Right renal pelvis (tissue), 4 donors: ENCODE measurements around the gene FERMT2. TPM values are rescaled to one million over a fixed set of nuclear protein-coding genes. Genes with fewer than 3 reads are reported as not detected.
"Not testable (repeated sequence)": the region's sequence is repeated elsewhere in the genome, so short reads cannot be mapped to it uniquely, and the experiment has no call there.

ENCODE experiments used
- DNase-seq, 4 donors: peaks; one replicate each; pipeline ENCODE4 v3.0.0-alpha.2; 2013; ENCODE audit warnings: low read depth in 4 of 4, low spot score in 3 of 4, missing footprints in 1 of 4
- polyA plus RNA-seq, 4 donors: library from polyadenylated mRNA; unstranded; fragments of 120-200 nt; gene quantifications; one replicate each; pipeline ENCODE4 v1.2.1, GENCODE V29; 2013; ENCODE audit not compliant: insufficient read length in 4 of 4

FERMT2 gene
- polyA plus RNA-seq, 4 donors: 161 to 197 (median 189) TPM

DNA sequence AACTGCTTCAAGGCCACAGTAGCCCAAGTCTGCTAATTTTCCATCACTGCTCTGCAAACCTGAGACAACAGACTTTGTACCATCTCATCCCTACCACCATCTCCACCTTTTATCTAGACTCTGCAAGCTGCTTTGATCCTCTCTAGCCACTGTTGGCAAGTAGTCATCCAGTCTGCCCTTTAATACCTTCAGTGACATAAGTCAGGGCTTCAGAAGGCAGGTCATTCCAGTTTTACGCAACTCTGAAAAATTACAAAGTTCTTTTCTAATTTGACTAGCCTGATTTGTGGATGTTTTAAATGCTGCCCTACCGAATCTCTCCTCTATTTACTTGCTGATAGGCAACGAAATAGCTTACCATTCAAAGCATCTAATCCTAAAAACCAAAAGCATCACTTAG lies 2.8 kb downstream of the FERMT2 start:
- no peak for DNase-seq

DNA sequence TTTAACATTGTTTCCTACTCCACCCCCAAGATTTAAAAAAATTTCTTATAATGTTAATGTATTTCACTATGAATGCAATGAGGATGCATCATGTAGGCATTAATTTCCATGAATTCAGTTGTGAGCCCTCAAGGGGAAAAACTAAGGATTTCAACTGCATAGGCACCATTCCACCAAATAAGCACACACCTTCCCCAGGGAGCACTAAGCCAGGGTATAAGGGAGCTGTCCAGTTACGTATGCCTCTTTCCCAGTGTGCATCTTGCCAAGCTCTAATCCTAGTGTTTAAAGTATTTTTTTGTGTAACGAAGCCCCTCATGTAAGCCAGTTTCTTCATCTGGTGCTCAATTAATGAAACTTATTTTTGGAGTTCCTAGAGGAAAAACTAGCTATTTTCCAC lies 6.6 kb downstream of the FERMT2 start:
- no peak for DNase-seq

DNA sequence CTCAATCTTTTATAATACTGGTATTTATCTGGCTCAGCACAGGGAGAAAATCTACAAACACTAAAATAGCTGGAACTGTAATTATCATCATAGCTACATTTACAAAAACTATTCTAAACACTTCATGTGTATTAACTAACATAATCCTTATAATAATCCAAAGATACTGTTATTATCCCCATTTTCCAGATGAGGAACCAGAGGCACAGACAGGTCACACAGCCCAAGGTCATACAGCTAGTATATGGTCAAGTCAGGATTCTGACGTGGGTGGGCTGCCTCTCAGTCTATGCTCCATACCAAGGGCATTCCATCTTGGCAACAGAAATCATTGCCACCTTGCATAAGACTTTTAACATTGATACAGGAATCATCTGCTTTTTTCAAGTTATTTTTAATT lies 11.4 kb downstream of the FERMT2 start:
- no peak for DNase-seq

DNA sequence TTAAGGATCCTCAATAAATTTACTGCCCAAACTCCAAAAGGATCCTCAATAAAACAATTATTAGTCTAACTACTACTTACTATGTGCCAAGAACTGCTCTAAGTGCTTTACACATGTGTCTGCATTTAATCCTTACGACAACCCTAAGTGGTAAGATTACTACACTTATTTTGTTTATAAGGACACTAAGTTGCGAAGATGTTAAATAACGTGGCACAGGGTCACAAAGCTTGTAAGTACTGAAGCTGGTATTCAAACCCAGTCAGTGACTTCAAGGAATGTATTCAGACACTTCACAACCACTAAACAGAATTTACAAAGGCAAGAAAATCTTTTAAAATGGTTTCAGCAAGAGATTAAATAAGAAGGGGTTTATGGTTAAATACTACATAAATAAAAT lies 13.0 kb downstream of the FERMT2 start:
- DNase-seq: no peak

DNA sequence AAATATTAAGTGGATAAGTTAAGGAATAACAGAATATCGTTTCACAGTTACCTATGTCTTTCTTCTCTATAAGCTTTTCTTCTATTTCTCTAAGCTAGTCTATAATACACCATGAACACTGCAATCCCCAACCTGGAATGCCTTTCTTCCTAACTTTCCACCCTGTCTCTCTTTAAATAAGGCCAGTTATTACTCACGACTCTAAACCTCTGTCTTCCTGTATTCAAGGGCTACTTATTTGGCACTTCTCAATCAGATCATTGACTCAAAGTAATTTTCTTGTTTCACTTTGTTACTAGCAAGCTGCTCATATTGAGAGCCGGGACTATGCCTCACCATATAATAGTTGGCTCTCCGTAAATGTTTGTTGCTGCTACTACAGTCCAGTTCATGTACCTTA lies 13.5 kb downstream of the FERMT2 start:
- no peak for DNase-seq

DNA sequence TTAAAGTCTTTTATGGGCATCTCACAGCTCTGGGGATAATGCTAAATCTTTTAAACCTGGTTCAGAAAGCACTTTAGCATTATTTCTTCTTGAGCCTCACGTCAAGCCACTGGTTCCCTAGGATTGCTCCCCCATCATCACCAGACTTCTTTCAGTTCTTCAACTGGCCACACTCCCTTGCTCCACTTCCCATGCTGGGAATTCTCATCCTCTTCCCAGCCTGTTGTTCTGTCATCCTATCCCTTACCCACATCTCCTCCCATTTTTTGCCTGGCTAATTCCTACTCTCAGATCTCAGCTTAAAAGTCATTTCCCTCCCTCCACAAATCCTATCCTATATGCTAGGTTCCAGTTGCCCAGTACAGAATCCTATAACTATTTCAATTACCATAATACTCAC lies 14.4 kb downstream of the FERMT2 start:
- no peak for DNase-seq

DNA sequence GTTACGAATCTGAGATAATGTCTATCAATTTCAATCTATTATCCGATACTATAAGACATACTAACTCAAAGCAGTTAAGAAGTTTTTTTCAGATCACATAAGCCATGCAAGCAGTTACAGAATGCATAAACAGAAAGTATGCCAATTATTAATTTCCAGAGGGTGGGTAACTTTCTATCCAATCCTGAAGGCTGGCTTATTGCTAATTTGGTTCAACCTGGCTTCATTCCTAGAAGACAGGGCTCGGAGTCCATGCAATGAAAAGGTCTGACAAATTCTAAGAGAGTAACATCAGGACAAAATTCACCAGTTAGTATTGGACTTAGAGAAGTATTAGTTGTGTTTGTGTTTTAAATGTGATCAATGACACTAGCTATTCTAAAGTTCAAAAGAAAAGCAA lies 15.0 kb downstream of the FERMT2 start:
- no peak for DNase-seq

DNA sequence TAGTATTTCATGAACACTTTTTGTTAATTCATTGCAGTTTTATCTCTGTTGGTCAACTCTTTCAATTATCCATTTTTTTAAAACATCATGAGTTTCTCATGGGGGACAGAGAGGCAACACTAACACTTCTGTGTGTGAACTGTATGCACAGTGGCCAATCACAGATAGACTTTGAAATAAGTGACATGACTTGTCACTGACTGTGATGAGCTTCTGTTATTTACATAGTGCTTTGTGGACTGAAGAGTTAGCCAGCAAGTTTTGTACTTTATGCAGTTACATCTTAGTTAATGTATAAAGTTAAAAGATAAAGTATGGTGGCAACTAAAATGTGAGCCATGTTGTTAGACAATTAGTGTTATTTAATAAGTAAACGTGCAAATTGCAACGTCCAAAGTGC lies 16.1 kb downstream of the FERMT2 start:
- no peak for DNase-seq

DNA sequence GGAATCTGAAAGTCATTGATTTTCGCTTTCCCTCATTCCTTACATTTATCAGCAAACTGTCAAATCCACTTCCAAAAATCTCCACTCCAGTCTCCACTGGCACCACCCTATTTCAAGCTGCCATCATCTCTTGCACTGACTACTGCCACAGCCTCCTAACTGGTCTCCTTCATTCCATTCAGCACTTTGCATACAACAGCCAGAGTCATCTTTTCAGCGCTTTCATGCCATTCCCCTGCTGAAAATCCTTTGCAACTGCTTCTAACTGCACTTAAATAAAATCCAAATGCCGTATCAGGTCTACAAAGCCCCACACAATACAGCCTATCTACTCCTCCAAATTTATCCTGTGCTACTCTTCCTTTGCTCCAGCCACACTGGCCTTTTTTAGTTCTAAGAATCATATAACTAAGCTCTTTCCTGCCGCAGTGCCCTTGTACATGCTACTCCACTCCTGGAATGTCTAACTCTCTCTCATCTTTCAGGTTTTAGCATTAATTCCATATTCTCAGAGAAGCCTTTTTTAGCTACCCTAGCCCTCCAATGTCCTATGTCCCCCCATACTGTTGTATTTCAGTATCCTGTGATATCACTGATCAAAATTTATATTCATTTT lies 21.6 kb downstream of the FERMT2 start:
- no peak for DNase-seq

DNA sequence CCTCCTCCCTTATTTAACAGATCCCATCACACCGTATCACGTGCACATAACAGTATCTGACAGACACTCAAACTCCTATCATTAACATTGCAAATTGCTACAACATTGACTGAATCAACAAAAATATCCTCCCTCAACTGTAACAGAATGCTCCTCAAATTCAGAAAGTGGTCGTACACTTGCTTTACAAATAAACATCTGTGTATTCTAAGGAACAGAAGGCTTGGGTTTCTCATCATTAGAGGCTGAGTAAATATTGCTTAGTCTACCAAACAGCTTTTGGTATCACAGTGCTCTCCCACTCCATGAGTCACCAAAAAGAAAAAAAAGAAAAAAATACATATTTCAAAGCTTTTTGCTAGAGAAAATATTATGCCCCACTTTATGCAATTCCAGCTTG lies 23.9 kb downstream of the FERMT2 start:
- DNase-seq: no peak

DNA sequence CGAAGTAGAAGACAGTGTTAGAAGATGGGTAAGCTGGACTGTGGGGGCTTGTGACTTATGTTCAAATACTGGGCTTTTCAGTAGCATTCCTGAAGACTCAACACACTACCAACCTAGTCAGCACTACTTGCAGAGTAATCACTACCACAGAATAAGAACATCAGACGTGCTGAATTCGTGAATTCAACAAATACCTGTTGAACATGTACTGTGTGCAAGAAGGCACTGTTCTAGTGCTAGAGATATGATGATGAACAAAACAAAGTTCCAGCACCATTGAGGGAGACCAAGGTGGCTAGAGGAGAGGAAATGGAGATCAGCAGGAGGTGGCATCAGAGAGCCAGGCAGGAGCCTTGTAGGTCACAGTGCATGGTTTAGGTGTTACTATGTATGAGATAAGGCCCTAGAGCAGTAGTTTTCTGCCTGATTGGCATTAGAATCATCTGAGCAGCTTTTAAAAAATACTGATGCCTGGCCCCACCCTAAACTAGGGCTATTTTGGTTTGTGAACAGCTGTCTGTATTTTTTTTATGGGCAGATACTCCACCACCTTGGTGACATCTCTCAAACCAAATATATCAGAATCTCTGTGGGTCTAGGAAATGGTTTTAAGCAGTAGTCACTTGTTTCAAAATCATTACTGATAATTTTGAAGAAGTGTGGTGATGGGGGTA lies 26.8 kb downstream of the FERMT2 start:
- no peak for DNase-seq

DNA sequence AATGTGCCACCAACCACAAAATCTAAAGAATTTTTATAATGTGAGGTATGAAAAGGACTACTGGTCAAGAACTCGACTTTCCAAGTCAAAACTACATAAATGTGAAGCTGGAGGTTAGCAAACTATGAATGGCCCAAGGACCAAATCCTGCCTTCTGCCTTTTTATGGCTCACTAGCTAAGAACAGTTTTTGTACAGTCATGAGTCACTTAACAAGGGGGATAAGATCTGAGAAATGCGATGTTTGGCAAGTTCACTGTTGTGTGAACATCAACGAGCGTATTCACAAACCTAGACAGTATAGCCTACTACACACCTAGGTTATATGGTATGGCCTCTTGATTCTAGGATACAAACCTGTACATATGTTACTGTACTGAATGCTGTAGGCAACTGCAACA lies 28.2 kb downstream of the FERMT2 start:
- DNase-seq: no peak

DNA sequence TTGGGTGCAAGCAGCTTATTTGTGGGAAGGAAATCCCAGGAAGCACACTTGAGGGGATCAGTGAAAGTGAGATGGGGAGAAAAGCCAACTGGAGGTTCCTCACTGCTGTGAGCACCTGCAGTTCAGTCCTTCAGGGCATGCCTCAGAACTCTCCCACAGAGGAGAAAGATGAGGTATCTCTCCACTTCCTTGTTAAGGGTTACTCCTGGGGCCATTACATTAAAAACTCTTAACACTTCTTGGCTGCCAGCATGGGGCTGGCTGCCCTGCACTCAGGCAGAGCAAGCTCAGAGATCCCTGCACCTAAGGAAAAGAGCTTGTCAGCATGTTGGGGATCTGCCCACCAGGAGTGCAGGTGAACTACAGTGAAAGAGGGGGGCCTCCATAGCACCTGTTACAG lies 28.8 kb downstream of the FERMT2 start:
- no peak for DNase-seq

DNA sequence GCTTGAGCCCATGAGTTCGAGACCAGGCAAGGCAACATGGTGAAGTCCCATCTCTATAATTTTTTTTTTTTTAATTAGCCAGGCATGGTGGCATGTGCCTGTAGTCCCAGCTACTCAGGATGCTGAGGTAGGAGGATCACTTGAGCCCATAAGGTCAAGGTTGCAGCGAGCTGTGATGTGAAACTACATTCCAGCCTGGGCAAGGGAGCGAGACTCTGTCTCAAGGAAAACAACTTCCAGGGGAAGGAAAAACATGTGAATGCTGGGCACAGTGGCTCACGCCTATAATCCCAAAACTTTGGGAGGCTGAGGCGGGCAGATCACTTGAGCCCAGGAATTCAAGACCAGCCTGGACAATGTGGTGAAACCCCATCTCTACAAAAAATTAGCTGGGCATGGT lies 30.4 kb downstream of the FERMT2 start:
- not testable (repeated sequence) for DNase-seq

DNA sequence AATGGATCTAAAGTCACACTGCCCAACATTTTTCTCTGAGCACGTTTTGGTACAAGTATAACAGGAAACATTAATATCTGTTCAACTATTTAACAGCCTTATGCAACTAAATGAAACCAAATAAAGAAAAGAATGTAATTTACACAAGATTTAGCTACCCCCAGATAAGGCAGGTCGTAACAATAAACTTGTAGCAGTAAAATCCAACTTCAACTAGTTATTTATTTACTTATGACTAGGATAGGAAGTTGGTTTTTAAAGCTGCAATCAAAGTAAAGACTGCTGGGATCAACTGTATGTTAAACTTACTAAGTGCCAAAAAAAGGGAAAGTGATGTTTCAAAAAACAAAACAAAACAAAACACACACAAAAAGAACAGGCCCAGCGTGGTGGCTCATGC lies 30.9 kb downstream of the FERMT2 start:
- peak in 1 of 4 donors; percentile 45 for DNase-seq

DNA sequence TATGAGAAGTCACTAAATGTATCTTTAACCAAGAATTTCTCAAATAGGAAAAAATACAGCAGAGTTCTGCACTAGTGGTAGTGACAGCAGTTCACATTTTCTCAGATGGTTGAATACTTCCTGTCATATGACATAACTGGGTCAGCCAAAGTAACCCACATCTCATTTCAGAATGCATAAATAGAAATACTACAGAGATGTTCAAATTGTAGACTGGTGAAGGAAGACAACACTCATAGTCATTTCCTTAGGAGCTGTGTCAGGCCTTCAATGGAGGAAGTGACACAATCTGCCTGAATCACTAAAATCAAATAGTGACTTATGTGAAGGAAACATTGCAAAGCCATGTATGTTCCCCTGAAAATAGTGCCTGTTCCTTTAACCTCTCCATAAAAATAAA lies 32.4 kb downstream of the FERMT2 start:
- no peak for DNase-seq

DNA sequence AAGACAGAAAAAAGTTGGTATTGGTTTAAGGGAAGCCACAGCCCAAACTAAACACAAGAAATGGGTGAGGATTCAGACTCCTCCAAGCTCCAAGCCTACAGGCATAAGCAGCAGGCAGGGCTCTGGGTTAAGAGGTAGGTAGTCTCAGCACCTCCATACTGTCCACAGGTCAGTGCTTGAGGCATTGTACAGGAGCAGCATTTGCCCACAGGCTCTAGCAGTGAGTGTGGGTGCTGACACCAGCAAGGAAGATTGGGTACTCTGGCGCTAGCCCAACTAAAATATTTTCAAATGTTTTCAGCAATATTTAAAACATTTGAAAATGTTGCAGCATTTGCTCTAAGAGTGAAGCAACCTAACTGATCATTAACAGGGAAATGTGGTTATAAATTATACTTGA lies 33.1 kb downstream of the FERMT2 start:
- no peak for DNase-seq

DNA sequence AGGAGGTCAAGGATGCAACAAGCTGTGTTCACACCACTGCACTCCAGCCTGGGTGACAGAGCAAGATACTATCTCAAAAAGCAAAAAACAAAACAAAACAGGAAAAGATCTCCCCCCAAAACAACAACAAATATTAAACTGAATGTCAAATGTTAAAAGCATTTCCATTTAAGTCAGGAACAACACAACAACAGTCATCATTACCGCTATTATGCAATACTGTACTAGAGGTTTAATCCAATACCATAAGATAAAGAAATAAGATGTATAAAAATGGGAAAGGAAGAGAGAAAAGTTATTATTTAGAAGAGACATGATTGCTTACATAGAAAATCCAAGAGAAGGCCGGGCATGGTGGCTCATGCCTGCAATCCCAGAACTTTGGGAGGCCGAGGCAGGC lies 36.6 kb downstream of the FERMT2 start:
- DNase-seq: no peak

DNA sequence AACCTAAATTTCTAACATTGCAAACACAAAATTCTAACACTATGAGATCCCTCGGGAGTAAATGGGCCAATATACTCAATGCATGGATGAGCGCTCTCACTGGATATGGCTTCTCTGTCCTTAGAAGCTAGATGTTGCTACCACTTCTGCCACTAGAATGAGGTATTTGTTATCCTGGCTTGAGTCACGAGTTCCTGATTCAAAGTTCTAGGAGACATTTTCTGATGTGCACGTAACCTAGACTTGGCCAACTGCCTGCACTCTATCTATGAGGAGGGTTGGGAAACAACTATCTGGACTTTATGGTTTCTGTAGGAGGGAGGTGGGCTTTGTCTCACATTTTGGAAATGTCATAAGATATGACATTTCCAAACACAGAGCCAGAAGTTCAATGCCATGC lies 37.6 kb downstream of the FERMT2 start:
- no peak for DNase-seq

DNA sequence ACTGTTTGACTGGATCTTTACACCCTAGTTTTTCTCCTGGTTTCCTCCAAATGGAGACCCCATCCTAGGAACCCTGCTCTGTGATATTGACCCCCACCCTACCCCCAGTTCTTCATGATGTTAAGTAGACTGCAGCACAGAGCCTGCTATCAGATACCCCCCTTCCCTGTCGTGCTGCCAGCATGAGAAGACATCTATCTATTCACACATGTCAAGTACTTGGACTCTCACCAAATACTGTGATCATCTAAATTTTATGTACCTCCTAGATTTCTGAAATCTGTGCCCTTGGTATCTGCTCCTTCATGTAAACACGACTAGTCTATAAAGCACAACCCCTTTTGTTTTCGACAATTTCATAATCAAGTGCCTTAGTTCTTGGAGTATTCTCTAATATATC lies 38.9 kb downstream of the FERMT2 start:
- DNase-seq: no peak

DNA sequence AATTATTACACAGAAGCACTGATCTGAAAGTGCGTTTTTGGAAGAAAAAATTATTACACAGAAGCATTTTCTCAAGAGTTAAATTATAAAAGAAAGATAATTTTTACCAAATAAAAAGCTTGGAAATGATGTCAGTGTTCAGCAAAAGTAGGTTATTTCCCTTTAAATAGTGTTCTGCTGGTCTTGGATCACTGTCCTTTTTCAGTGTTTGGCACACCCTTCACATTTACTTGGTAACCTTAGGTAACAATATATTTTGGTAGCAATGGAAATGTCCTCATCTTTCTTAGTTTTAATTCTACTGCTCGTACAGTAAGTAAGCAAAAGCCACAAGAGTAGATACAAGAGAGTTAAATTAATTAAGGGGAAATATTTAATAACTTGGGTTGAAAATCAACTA lies 40.3 kb downstream of the FERMT2 start:
- DNase-seq: no peak

DNA sequence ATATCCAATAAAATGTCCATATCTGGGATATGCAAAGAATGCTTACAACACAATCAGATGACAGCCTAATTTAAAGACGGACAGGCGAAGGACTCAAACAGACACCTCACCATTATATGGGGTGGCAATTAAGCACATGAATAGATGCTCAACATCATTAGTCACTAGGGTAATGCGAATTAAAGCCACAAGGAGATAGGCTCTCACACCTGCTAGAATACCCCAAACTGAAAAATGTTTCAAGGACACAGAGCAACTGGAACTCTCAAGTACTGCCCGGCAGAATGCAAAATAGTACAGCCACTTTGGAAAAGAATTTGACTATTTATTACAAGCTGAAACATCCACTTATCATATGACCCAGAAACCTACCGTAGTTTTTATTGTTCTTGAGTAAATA lies 42.9 kb downstream of the FERMT2 start:
- DNase-seq: no peak

DNA sequence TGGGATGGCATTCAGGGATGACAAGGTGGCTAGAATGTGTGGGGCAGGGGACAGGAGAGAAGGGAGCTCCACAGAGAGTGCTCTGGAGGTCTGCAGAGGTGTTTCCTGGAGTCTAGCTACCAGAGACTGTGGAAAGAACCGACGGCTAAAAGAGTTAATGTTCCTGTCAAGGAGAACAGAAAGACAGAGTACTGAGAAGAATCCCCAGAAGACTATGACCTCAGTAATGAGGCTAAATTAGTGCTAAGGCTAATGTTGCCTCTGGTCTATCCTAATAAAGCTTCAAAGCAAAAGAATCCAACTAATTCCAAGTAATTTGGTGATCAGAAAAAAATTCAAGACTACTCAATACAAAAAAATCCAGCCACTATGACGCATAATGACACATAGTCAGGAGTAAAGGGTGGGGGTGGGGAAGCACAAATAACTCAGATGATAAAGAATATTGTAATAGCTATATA lies 44.7 kb downstream of the FERMT2 start:
- no peak for DNase-seq
